Measurements from ENCODE around the gene RRN3. TPM values are rescaled to one million over a fixed set of nuclear protein-coding genes. Genes with fewer than 3 reads are reported as not detected.
A peak's percentile ranks its signal among the peaks of the same experiment; 100 is the strongest.
"Not testable (repeated sequence)": the region's sequence is repeated elsewhere in the genome, so short reads cannot be mapped to it uniquely, and the experiment has no call there.

RRN3 gene
- total RNA-seq, 1 donor from 2014 or later, result 24.4 TPM

GRCh38 chr16:15053904-15054303, 40.2 kb downstream of the RRN3 start:
- Mint-ChIP-seq H3K27ac (ENCODE audit: unreplicated experiment) (peak overlapping the region; percentile 22), H3K27me3 (ENCODE audit: low read depth) (no peaks in the 10 kb centered on the region), H3K9me3 (ENCODE audit: low read depth) (no peaks in the 10 kb centered on the region), H3K4me3 (ENCODE audit: unreplicated experiment) (peak overlapping the region; percentile 88), H3K36me3 (ENCODE audit: low read depth) (peaks cover 2% of the 10 kb centered on the region), H3K4me1 (ENCODE audit: low read depth) (peaks cover 16% of the 10 kb centered on the region)
- DNase-seq (ENCODE audit: low spot score), result no peak
- TF ChIP-seq CTCF (IDR thresholded peaks at IDR 0.05), result no peak

- Mint-ChIP-seq H3K4me3 (ENCODE audit: unreplicated experiment) (no peak overlapping the region), H3K9me3 (ENCODE audit: low read depth) (no peaks in the 10 kb centered on the region), H3K4me1 (ENCODE audit: low read depth) (peaks cover 16% of the 10 kb centered on the region), H3K36me3 (ENCODE audit: low read depth) (no peaks in the 10 kb centered on the region), H3K27ac (ENCODE audit: unreplicated experiment) (no peak overlapping the region), H3K27me3 (ENCODE audit: low read depth) (no peaks in the 10 kb centered on the region)
- DNase-seq (ENCODE audit: low spot score), result no peak
- TF ChIP-seq CTCF (IDR thresholded peaks at IDR 0.05), result no peak
Observed at GRCh38 chr16:15052747-15053476, 41.2 kb downstream of the RRN3 start.

GRCh38 chr16:15051387-15051951, 42.6 kb downstream of the RRN3 start:
- no peak overlapping the region for H3K27ac Mint-ChIP-seq (ENCODE audit: unreplicated experiment)
- H3K36me3 Mint-ChIP-seq (ENCODE audit: low read depth), result peaks cover 8% of the 10 kb centered on the region
- TF ChIP-seq CTCF (IDR thresholded peaks at IDR 0.05), result no peak
- DNase-seq (ENCODE audit: low spot score), result no peak
- H3K9me3 Mint-ChIP-seq (ENCODE audit: low read depth), result no peaks in the 10 kb centered on the region
- H3K4me3 Mint-ChIP-seq (ENCODE audit: unreplicated experiment), result no peak overlapping the region
- H3K4me1 Mint-ChIP-seq (ENCODE audit: low read depth), result peaks cover 16% of the 10 kb centered on the region
- H3K27me3 Mint-ChIP-seq (ENCODE audit: low read depth), result no peaks in the 10 kb centered on the region

- H3K27me3 Mint-ChIP-seq (ENCODE audit: low read depth); H3K36me3 Mint-ChIP-seq (ENCODE audit: low read depth); H3K27ac Mint-ChIP-seq (ENCODE audit: unreplicated experiment); DNase-seq (ENCODE audit: low spot score); H3K4me3 Mint-ChIP-seq (ENCODE audit: unreplicated experiment); H3K9me3 Mint-ChIP-seq (ENCODE audit: low read depth): not testable (repeated sequence)
- H3K4me1 Mint-ChIP-seq (ENCODE audit: low read depth), result peaks cover 13% of the 10 kb centered on the region
Observed at GRCh38 chr16:15050440-15050839, 43.6 kb downstream of the RRN3 start.

GRCh38 chr16:15049581-15050180, 44.4 kb downstream of the RRN3 start:
- Mint-ChIP-seq H3K27me3 (ENCODE audit: low read depth) (no peaks in the 10 kb centered on the region), H3K4me3 (ENCODE audit: unreplicated experiment) (no peak overlapping the region), H3K4me1 (ENCODE audit: low read depth) (peaks cover 9% of the 10 kb centered on the region), H3K27ac (ENCODE audit: unreplicated experiment) (peak overlapping the region; percentile 8), H3K36me3 (ENCODE audit: low read depth) (peaks cover 8% of the 10 kb centered on the region), H3K9me3 (ENCODE audit: low read depth) (no peaks in the 10 kb centered on the region)
- no peak for DNase-seq (ENCODE audit: low spot score)
- TF ChIP-seq CTCF (IDR thresholded peaks at IDR 0.05), result no peak
